Liver (tissue), 9 donors: ENCODE measurements around the gene PCSK6. TPM values are rescaled to one million over a fixed set of nuclear protein-coding genes. Genes with fewer than 3 reads are reported as not detected.

Source experiments
- DNase-seq: peaks from one replicate; pipeline ENCODE4 v3.0.0-alpha.2; 2017; ENCODE audit warnings: low spot score
- H3K27ac ChIP-seq, 2 donors: one replicate each; pipeline ENCODE4 v1.7.0; 2013; ENCODE audit warnings: inconsistent platforms in 2 of 2, low read length in 2 of 2, control low read depth in 1 of 2, low read depth in 1 of 2, mild to moderate bottlenecking in 1 of 2
- H3K27me3 ChIP-seq, 4 donors: one replicate each; pipeline versions ENCODE4 v1.6.1 to v1.7.0; 2013; ENCODE audit warnings: low read length in 3 of 4, inconsistent platforms in 1 of 4, mild to moderate bottlenecking in 1 of 4, moderate library complexity in 1 of 4; ENCODE audit not compliant: control insufficient read depth in 4 of 4, insufficient read depth in 4 of 4
- H3K36me3 ChIP-seq, 4 donors: one replicate each; pipeline versions ENCODE4 v1.6.1 to v1.7.0; 2013; ENCODE audit warnings: low read length in 3 of 4, mild to moderate bottlenecking in 3 of 4, low read depth in 1 of 4, moderate library complexity in 1 of 4; ENCODE audit not compliant: control insufficient read depth in 4 of 4, insufficient read depth in 3 of 4
- H3K4me1 ChIP-seq, 4 donors: one replicate each; pipeline versions ENCODE4 v1.6.1 to v1.7.0; 2013; ENCODE audit warnings: low read length in 3 of 4, mild to moderate bottlenecking in 3 of 4, moderate library complexity in 1 of 4; ENCODE audit not compliant: control insufficient read depth in 4 of 4, insufficient read depth in 4 of 4
- H3K4me3 ChIP-seq, 3 donors: one replicate each; pipeline versions ENCODE4 v1.6.1 to v1.7.0; 2013; ENCODE audit warnings: low read length in 3 of 3, control low read depth in 1 of 3, low read depth in 1 of 3, mild to moderate bottlenecking in 1 of 3
- H3K9ac ChIP-seq, 2 donors: one replicate each; pipeline ENCODE4 v1.7.0; 2013; ENCODE audit warnings: low read length in 2 of 2, mild to moderate bottlenecking in 2 of 2, moderate library complexity in 2 of 2, control low read depth in 1 of 2, low read depth in 1 of 2
- H3K9me3 ChIP-seq, 4 donors: one replicate each; pipeline versions ENCODE4 v1.6.1 to v1.7.0; 2013; ENCODE audit warnings: low read length in 3 of 4; ENCODE audit not compliant: control insufficient read depth in 4 of 4
- ATF3 ChIP-seq: IDR thresholded peaks from 2 replicates; pipeline ENCODE4 v1.6.1; 2016; ENCODE audit warnings: antibody characterized with exemption
- CTCF ChIP-seq: fragments of 150-350 bp; IDR thresholded peaks from 2 replicates; pipeline ENCODE4 v1.5.1; 2017; ENCODE audit warnings: improper control_type of control experiment, low read depth, low read length; ENCODE audit not compliant: missing input control
- EGR1 ChIP-seq, 2 donors: IDR thresholded peaks; 2 replicates each; pipeline ENCODE4 v1.6.1; 2016 to 2018; ENCODE audit warnings: antibody characterized with exemption in 2 of 2, low read depth in 2 of 2
- FOXA1 ChIP-seq: IDR thresholded peaks from 2 replicates; pipeline ENCODE4 v1.6.1; 2016; ENCODE audit warnings: antibody characterized with exemption
- FOXA2 ChIP-seq: IDR thresholded peaks from 2 replicates; pipeline ENCODE4 v1.6.1; 2016; ENCODE audit warnings: antibody characterized with exemption
- GABPA ChIP-seq, 2 donors: IDR thresholded peaks in 1 of 2; conservative IDR thresholded peaks in 1 of 2; 2 replicates each; pipeline ENCODE4 v1.6.1; 2016; ENCODE audit warnings: antibody characterized with exemption in 2 of 2, mild to moderate bottlenecking in 1 of 2, moderate library complexity in 1 of 2
- HNF4A ChIP-seq, 2 donors: conservative IDR thresholded peaks; 2 replicates each; pipeline ENCODE4 v1.6.1; 2016; ENCODE audit warnings: antibody characterized with exemption in 2 of 2, mild to moderate bottlenecking in 2 of 2
- HNF4G ChIP-seq: IDR thresholded peaks from 2 replicates; pipeline ENCODE4 v1.6.1; 2016; ENCODE audit warnings: antibody characterized with exemption
- JUND ChIP-seq, 2 donors: IDR thresholded peaks; 2 replicates each; pipeline ENCODE4 v1.6.1; 2016; ENCODE audit warnings: antibody characterized with exemption in 2 of 2
- MAX ChIP-seq: IDR thresholded peaks from 2 replicates; pipeline ENCODE4 v1.6.1; 2016; ENCODE audit warnings: antibody characterized with exemption
- NR2F2 ChIP-seq: IDR thresholded peaks from 2 replicates; pipeline ENCODE4 v1.6.1; 2016; ENCODE audit warnings: antibody characterized with exemption
- RAD21 ChIP-seq, 2 donors: IDR thresholded peaks; 2 replicates each; pipeline ENCODE4 v1.6.1; 2016; ENCODE audit warnings: antibody characterized with exemption in 2 of 2, mild to moderate bottlenecking in 2 of 2
- REST ChIP-seq: IDR thresholded peaks from 2 replicates; pipeline ENCODE4 v1.6.1; 2016; ENCODE audit warnings: antibody characterized with exemption, mild to moderate bottlenecking
- RXRA ChIP-seq, 2 donors: IDR thresholded peaks; 2 replicates each; pipeline ENCODE4 v1.6.1; 2017 to 2018; ENCODE audit warnings: antibody characterized with exemption in 2 of 2, mild to moderate bottlenecking in 1 of 2
- SP1 ChIP-seq: IDR thresholded peaks from 2 replicates; pipeline ENCODE4 v1.6.1; 2018; ENCODE audit warnings: antibody characterized with exemption, mild to moderate bottlenecking
- TAF1 ChIP-seq: conservative IDR thresholded peaks from 2 replicates; pipeline ENCODE4 v1.6.1; 2016; ENCODE audit warnings: antibody characterized with exemption, mild to moderate bottlenecking
- ZBTB33 ChIP-seq: IDR thresholded peaks from 2 replicates; pipeline ENCODE4 v1.6.1; 2016; ENCODE audit warnings: antibody characterized with exemption
- WGBS: extraction: QIAGEN DNeasy Blood & Tissue Kit; methylation state at CpG from one replicate; pipeline ENCODE4 v1.1.7; 2013; 5-methylcytosine and 5-hydroxymethylcytosine counted together
- polyA plus RNA-seq, 2 donors: library from polyadenylated mRNA; stranded (reverse) in 1 of 2; unstranded in 1 of 2; fragments of 200-250 nt in 1 of 2; fragments of >200 nt in 1 of 2; fragmentation: Nextera tagmentation in 1 of 2; extraction: Ambion mirVana in 1 of 2; gene quantifications; one replicate each; pipeline versions ENCODE4 v1.2.1 to v1.2.3, GENCODE V29; 2013 to 2015
- total RNA-seq, 2 donors: library from RNA; depleted of rRNA; stranded (reverse); fragments of >200 nt; gene quantifications; one replicate each; pipeline ENCODE4 v1.2.3, GENCODE V29; 2014
- donor health status: healthy.
- donor health status: healthy.
- donor health status: healthy.
- donor health status: healthy.
- donor health status: healthy.

Gene PCSK6
- total and polyA plus RNA-seq, 4 donors, result 94.8 to 398 (median 168) TPM

- H3K9me3 ChIP-seq, result no peaks in the 10 kb centered on the region
- no peak overlapping the region for H3K9ac ChIP-seq
- no peaks in the 10 kb centered on the region for H3K27me3 ChIP-seq
- H3K36me3 ChIP-seq, result peaks cover 7 to 44% (median 30%) of the 10 kb centered on the region in 4 donors
- H3K27ac ChIP-seq, result no peak overlapping the region
- WGBS, result 93% methylated on average over 3 of the region's 3 CpGs
- no peak overlapping the region for H3K4me3 ChIP-seq
- TF ChIP-seq JUND (IDR thresholded peaks at IDR 0.05) (no peak), HNF4A (conservative IDR thresholded peaks at IDR 0.05) (no peak), NR2F2 (no peak), RAD21 (IDR thresholded peaks at IDR 0.05) (no peak), REST (no peak), HNF4G (no peak), TAF1 (no peak), EGR1 (IDR thresholded peaks at IDR 0.05; ENCODE audit: low read depth in 2 of 2) (no peak), FOXA2 (no peak), ATF3 (no peak), MAX (no peak), FOXA1 (no peak), GABPA (IDR thresholded peaks at IDR 0.05 in 1 of 2, conservative IDR thresholded peaks at IDR 0.05 in 1 of 2) (no peak), CTCF (no peak), SP1 (no peak), RXRA (IDR thresholded peaks at IDR 0.05) (no peak), ZBTB33 (no peak)
- H3K4me1 ChIP-seq, result peaks cover 0 to 2% (median 0%) of the 10 kb centered on the region in 4 donors
- no peak for DNase-seq
Measured at GRCh38 chr15:101413239-101413638, 76.3 kb downstream of the PCSK6 start.

- 98% methylated on average over 10 of the region's 10 CpGs for WGBS
- DNase-seq, result no peak
- H3K36me3 ChIP-seq, result peaks cover 7 to 59% (median 43%) of the 10 kb centered on the region in 4 donors
Measured at GRCh38 chr15:101411581-101411980, 77.9 kb downstream of the PCSK6 start.

More at GRCh38 chr15:101411581-101411980, 77.9 kb downstream of the PCSK6 start:
- H3K4me3 ChIP-seq, result no peak overlapping the region
- H3K9ac ChIP-seq, result no peak overlapping the region
- H3K4me1 ChIP-seq, result no peaks in the 10 kb centered on the region
- no peaks in the 10 kb centered on the region for H3K27me3 ChIP-seq
- TF ChIP-seq FOXA2, result no peak
- H3K27ac ChIP-seq, result no peak overlapping the region
- no peaks in the 10 kb centered on the region for H3K9me3 ChIP-seq
